Trophoblast cell (in vitro differentiated cells and primary cell): ENCODE results near the gene SLC22A16.
A peak's percentile ranks its signal among the peaks of the same experiment; 100 is the strongest.

Source experiments
- DNase-seq, 2 donors: peaks; one replicate each; pipeline ENCODE4 v3.0.0-alpha.2; 2016
- H2AFZ ChIP-seq: 2 replicates; pipeline ENCODE4 v1.6.1; 2013; ENCODE audit warnings: low read length, moderate library complexity, mild to moderate bottlenecking; ENCODE audit not compliant: insufficient read depth, poor library complexity
- H2AK5ac ChIP-seq: 2 replicates; pipeline ENCODE4 v1.6.1; 2013; ENCODE audit warnings: mild to moderate bottlenecking, low read length
- H2BK120ac ChIP-seq: 2 replicates; pipeline ENCODE4 v1.6.1; 2013; ENCODE audit warnings: low read length, mild to moderate bottlenecking, moderate library complexity; ENCODE audit not compliant: insufficient read depth, poor library complexity
- H2BK12ac ChIP-seq: 2 replicates; pipeline ENCODE4 v1.6.1; 2013; ENCODE audit warnings: mild to moderate bottlenecking, low read length, moderate library complexity
- H2BK5ac ChIP-seq: 2 replicates; pipeline ENCODE4 v1.6.1; 2013; ENCODE audit warnings: low read length, low read depth, moderate library complexity, mild to moderate bottlenecking; ENCODE audit not compliant: poor library complexity
- H3K14ac ChIP-seq: 2 replicates; pipeline ENCODE4 v1.6.1; 2013; ENCODE audit warnings: mild to moderate bottlenecking, low read length
- H3K18ac ChIP-seq: 2 replicates; pipeline ENCODE4 v1.6.1; 2013; ENCODE audit warnings: mild to moderate bottlenecking, low read length
- H3K23ac ChIP-seq: 2 replicates; pipeline ENCODE4 v1.6.1; 2013; ENCODE audit warnings: low read length
- H3K27ac ChIP-seq: 2 replicates; pipeline ENCODE4 v1.5.1; 2013; ENCODE audit warnings: low read depth, mild to moderate bottlenecking, inconsistent platforms, low read length, moderate library complexity
- H3K27me3 ChIP-seq: 2 replicates; pipeline ENCODE4 v1.6.1; 2013; ENCODE audit warnings: inconsistent platforms, mild to moderate bottlenecking, low read length, moderate library complexity; ENCODE audit not compliant: insufficient read depth
- H3K36me3 ChIP-seq, 2 experiments: 1 replicate in 1 of 2; 2 replicates in 1 of 2; pipeline ENCODE4 v1.6.1; 2013; ENCODE audit warnings: low read length in 2 of 2, mild to moderate bottlenecking in 2 of 2, moderate library complexity in 1 of 2; ENCODE audit not compliant: insufficient read depth in 2 of 2, control insufficient read depth in 1 of 2
- H3K4ac ChIP-seq: 2 replicates; pipeline ENCODE4 v1.6.1; 2013; ENCODE audit warnings: low read depth, mild to moderate bottlenecking, low read length, moderate library complexity
- H3K4me1 ChIP-seq, 2 experiments: 1 replicate in 1 of 2; 2 replicates in 1 of 2; pipeline ENCODE4 v1.6.1; 2013; ENCODE audit warnings: low read length in 2 of 2, mild to moderate bottlenecking in 2 of 2, moderate library complexity in 1 of 2; ENCODE audit not compliant: insufficient read depth in 2 of 2, control insufficient read depth in 1 of 2
- H3K4me2 ChIP-seq: 2 replicates; pipeline ENCODE4 v1.6.1; 2013; ENCODE audit warnings: inconsistent platforms, mild to moderate bottlenecking, low read length, moderate library complexity
- H3K4me3 ChIP-seq: 2 replicates; pipeline ENCODE4 v1.5.1; 2013; ENCODE audit warnings: mild to moderate bottlenecking, low read depth, low read length, inconsistent platforms
- H3K79me1 ChIP-seq: one replicate; pipeline ENCODE4 v1.6.1; 2013; ENCODE audit warnings: low read length
- H3K79me2 ChIP-seq: 2 replicates; pipeline ENCODE4 v1.6.1; 2013; ENCODE audit warnings: low read length, mild to moderate bottlenecking; ENCODE audit not compliant: control insufficient read depth, insufficient read depth, poor library complexity
- H3K9ac ChIP-seq: 2 replicates; pipeline ENCODE4 v1.6.1; 2013; ENCODE audit warnings: mild to moderate bottlenecking, low read length
- H3K9me3 ChIP-seq: 2 replicates; pipeline ENCODE4 v1.6.1; 2013; ENCODE audit warnings: low read depth, mild to moderate bottlenecking, control low read depth, inconsistent platforms, low read length; ENCODE audit not compliant: insufficient read depth
- H4K12ac ChIP-seq: 2 replicates; pipeline ENCODE4 v1.6.1; 2013; ENCODE audit warnings: low read depth, mild to moderate bottlenecking, low read length, moderate library complexity
- H4K8ac ChIP-seq: 2 replicates; pipeline ENCODE4 v1.6.1; 2013; ENCODE audit warnings: low read depth, mild to moderate bottlenecking, low read length, moderate library complexity
- H4K91ac ChIP-seq: one replicate; pipeline ENCODE4 v1.6.1; 2013; ENCODE audit warnings: low read depth, mild to moderate bottlenecking, low read length, moderate library complexity
- WGBS: extraction: QIAGEN DNeasy Blood & Tissue Kit; methylation state at CpG from one replicate; pipeline ENCODE4 v1.1.7; 2013; ENCODE audit warnings: missing lambda C conversion rate; ENCODE audit not compliant: insufficient read length, insufficient coverage; ENCODE audit errors: extremely low coverage; 5-methylcytosine and 5-hydroxymethylcytosine counted together

Gene SLC22A16

DNA sequence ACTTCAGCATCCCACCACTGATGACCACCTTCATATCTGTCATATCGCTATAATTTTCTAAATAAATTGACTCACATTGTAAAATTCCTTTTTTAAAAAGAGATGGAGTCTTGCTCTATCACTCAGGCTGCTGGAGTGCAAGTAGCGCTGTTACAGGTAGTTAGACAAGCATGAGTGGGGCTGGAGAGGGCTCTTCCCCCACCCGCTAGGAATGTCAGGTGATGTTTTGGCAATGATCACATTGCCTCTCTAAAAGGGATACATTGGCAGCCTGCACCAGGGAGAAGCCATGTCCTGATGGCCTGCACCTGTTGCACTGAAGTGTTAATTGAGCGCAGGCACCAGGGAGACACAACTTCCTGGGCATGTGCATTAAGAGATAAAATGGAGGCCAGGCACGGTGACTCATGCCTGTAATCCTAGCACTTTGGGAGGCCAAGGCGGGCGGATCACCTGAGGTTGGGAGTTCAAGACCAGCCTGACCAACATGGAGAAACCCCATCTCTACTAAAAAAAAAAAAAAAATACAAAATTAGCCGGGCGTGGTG lies 16.9 kb upstream of the SLC22A16 start:
- no peak overlapping the region for H3K23ac ChIP-seq
- no peak overlapping the region for H3K18ac ChIP-seq
- H4K8ac ChIP-seq: no peak overlapping the region
- peaks cover 15% of the 10 kb centered on the region for H3K79me1 ChIP-seq
- no peak overlapping the region for H3K4me2 ChIP-seq
- H4K91ac ChIP-seq: no peak overlapping the region
- no peak overlapping the region for H2AFZ ChIP-seq
- H3K9ac ChIP-seq: no peak overlapping the region
- no peaks in the 10 kb centered on the region for H3K36me3 ChIP-seq
- no peak overlapping the region for H3K14ac ChIP-seq
- H3K27me3 ChIP-seq: no peaks in the 10 kb centered on the region
- no peak overlapping the region for H2BK12ac ChIP-seq
- H3K9me3 ChIP-seq: no peaks in the 10 kb centered on the region
- no peak overlapping the region for H4K12ac ChIP-seq
- peaks cover 14 to 19% of the 10 kb centered on the region in 2 experiments for H3K4me1 ChIP-seq
- H2BK5ac ChIP-seq: no peak overlapping the region
- H3K4ac ChIP-seq: no peak overlapping the region
- H3K4me3 ChIP-seq: no peak overlapping the region
- no peak for DNase-seq
- no peak overlapping the region for H3K27ac ChIP-seq
- WGBS: no CpG with 5 or more reads among the region's 9 CpGs
- no peak overlapping the region for H2AK5ac ChIP-seq
- H3K79me2 ChIP-seq: no peaks in the 10 kb centered on the region
- H2BK120ac ChIP-seq: no peak overlapping the region

- Histone ChIP-seq H2BK12ac (no peak overlapping the region), H2AFZ (no peak overlapping the region), H3K9ac (no peak overlapping the region), H3K27me3 (no peaks in the 10 kb centered on the region), H2AK5ac (no peak overlapping the region), H3K27ac (no peak overlapping the region), H3K79me1 (peaks cover 15% of the 10 kb centered on the region), H3K23ac (no peak overlapping the region), H3K4me1 (peaks cover 14 to 19% of the 10 kb centered on the region in 2 experiments), H4K12ac (no peak overlapping the region), H3K4ac (no peak overlapping the region), H3K4me2 (no peak overlapping the region), H3K36me3 (no peaks in the 10 kb centered on the region), H4K91ac (no peak overlapping the region), H3K4me3 (no peak overlapping the region), H3K79me2 (no peaks in the 10 kb centered on the region), H3K18ac (no peak overlapping the region), H3K14ac (no peak overlapping the region), H3K9me3 (no peaks in the 10 kb centered on the region), H2BK120ac (no peak overlapping the region), H4K8ac (no peak overlapping the region), H2BK5ac (no peak overlapping the region)
- DNase-seq: no peak
- no CpG with 5 or more reads among the region's 7 CpGs for WGBS
Measured at GRCh38 chr6:110492584-110492983, 16.2 kb upstream of the SLC22A16 start.

DNA sequence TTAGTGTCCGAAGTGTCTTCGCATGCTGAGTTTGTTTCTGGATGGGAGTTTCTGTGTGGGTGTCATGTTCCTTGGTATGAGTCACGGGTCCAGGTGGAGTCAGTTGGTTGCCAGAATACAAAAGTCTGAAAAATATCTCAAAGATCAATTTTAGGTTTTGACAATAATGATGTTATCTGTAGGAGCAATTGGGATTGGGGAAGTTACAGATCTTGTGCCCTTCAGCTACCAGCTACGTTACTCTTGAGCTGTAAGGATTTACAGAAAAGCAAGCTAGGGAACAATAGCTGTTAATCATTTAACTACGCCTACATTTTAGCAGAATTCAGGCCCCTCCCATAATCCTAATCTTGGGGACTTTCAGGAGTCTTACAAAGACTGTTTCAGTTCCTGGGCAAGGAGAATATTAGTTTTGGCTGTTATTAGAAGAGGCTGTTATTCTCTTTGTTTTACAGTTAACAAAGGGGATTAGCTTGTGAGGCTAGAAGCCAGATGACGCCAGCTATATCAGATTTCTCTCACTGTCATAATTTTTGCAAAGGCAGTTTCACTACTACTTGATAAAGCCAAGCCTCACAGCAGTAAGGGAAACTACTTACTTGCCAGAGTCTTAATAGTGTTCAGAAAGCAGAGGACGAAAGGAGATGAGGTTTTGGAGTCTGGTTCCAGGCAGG lies 15.4 kb upstream of the SLC22A16 start:
- Histone ChIP-seq H3K14ac (peak overlapping the region; percentile 47), H3K4ac (no peak overlapping the region), H3K4me2 (no peak overlapping the region), H2AFZ (no peak overlapping the region), H2BK12ac (peak overlapping the region; percentile 45), H4K8ac (no peak overlapping the region), H2BK120ac (no peak overlapping the region), H3K9me3 (no peaks in the 10 kb centered on the region), H3K23ac (no peak overlapping the region), H3K36me3 (no peaks in the 10 kb centered on the region), H3K4me1 (peaks cover 14 to 17% of the 10 kb centered on the region in 2 experiments), H3K79me2 (no peaks in the 10 kb centered on the region), H2BK5ac (peak overlapping the region; percentile 49), H4K12ac (no peak overlapping the region), H3K79me1 (peaks cover 12% of the 10 kb centered on the region), H4K91ac (peak overlapping the region; percentile 47), H3K4me3 (no peak overlapping the region), H3K27me3 (no peaks in the 10 kb centered on the region), H3K18ac (no peak overlapping the region), H3K9ac (no peak overlapping the region), H2AK5ac (no peak overlapping the region), H3K27ac (no peak overlapping the region)
- no CpG with 5 or more reads among the region's 7 CpGs for WGBS
- DNase-seq: peak in 1 of 2 donors; percentile 27

DNA sequence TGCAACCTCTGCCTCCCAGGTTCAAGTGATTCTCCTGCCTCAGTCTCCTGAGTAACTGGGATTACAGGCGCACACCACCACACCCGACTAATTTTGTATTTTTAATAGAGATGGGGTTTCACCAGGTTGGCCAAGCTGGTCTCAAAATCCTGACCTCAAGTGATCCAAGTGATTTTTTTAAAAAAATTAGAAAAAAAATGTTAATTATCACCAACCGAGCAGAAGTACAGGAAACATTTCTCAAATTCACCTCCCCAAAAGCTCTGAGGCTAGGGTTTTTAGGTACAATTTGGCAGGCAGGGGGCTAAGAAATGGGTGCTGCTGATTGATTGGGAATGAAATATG lies 14.9 kb upstream of the SLC22A16 start:
- Histone ChIP-seq H4K8ac (no peak overlapping the region), H3K4me1 (peaks cover 14 to 16% of the 10 kb centered on the region in 2 experiments)

More for the DNA sequence above, 14.9 kb upstream of the SLC22A16 start:
- H3K4me3 ChIP-seq: no peak overlapping the region
- H3K27ac ChIP-seq: no peak overlapping the region
- no peak overlapping the region for H3K23ac ChIP-seq
- H2AK5ac ChIP-seq: no peak overlapping the region
- H3K14ac ChIP-seq: peak overlapping the region; percentile 47
- H3K36me3 ChIP-seq: no peaks in the 10 kb centered on the region
- H3K4ac ChIP-seq: no peak overlapping the region
- H3K4me2 ChIP-seq: no peak overlapping the region
- no peak overlapping the region for H2BK120ac ChIP-seq
- no peak for DNase-seq
- no peaks in the 10 kb centered on the region for H3K79me2 ChIP-seq
- peak overlapping the region; percentile 47 for H4K91ac ChIP-seq
- no peak overlapping the region for H3K9ac ChIP-seq
- no peak overlapping the region for H2AFZ ChIP-seq
- peaks cover 8% of the 10 kb centered on the region for H3K79me1 ChIP-seq
- no peaks in the 10 kb centered on the region for H3K9me3 ChIP-seq
- no peak overlapping the region for H4K12ac ChIP-seq
- H2BK5ac ChIP-seq: no peak overlapping the region
- H3K18ac ChIP-seq: no peak overlapping the region
- H3K27me3 ChIP-seq: no peaks in the 10 kb centered on the region
- no CpG with 5 or more reads among the region's 3 CpGs for WGBS
- no peak overlapping the region for H2BK12ac ChIP-seq
